ENCODE results near the gene MYH3.
A peak's percentile ranks its signal among the peaks of the same experiment; 100 is the strongest.

MYH3 gene

DNA sequence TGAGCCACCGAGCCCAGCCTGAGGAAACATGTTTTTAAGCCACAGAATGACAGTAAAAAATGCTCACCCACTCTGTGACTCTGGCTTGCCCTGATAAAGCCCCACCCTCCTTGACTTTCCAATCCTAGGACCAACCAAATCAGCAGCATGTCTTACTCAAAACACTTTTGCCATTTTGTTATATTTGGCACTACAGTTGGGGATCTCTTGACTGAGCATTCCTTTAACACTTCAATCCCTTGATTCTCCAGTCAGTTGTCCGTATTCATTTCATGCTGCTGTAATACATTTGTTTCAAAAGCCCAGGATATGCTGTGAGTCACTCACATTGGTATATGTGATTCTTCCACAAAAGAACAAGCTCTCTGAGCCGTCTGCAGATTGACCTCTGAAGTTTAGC lies 8.2 kb downstream of the MYH3 start:
- no peak for DNase-seq (ENCODE audit: low read depth in 2 of 2)

- no peak for DNase-seq (ENCODE audit: low read depth in 2 of 2)
These were observed 8.7 kb downstream of the MYH3 start for GRCh38 chr17:10648381-10648780.

DNA sequence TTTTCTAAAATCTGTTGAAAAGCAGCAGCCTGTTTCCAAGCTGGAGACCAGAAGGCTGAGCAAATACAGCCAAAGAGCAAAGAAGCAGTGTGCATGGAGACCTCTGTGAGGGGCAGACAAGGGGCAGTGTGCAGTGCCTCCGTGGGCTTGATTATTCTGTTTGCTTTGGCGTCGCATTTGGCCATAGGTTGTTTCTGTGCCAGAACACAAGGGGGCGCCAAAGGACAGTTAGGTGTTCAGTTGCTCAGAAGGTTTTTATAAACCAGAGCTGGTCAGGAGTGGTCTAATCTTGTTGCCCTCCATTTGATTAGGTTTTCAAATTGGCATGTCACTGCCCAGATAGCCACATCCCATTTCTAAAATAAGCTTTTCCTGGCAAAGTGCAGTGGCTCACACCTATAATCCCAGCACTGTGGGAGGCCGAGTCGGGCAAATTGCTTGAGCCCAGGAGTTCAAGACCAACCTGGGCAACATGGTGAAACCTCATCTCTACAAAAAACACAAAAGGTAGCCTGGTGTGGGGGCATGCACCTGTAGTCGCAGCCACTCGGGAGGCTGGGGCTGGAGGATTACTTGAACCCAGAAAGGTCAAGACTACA lies 10.6 kb downstream of the MYH3 start:
- DNase-seq (ENCODE audit: low read depth in 2 of 2): peak; percentile 29 to 39

- no peak for DNase-seq (ENCODE audit: low read depth in 2 of 2)
These were observed 16.6 kb downstream of the MYH3 start for GRCh38 chr17:10640475-10640874.

- DNase-seq (ENCODE audit: low read depth in 2 of 2): no peak
These were observed 19.0 kb downstream of the MYH3 start for GRCh38 chr17:10638151-10638550.

DNA sequence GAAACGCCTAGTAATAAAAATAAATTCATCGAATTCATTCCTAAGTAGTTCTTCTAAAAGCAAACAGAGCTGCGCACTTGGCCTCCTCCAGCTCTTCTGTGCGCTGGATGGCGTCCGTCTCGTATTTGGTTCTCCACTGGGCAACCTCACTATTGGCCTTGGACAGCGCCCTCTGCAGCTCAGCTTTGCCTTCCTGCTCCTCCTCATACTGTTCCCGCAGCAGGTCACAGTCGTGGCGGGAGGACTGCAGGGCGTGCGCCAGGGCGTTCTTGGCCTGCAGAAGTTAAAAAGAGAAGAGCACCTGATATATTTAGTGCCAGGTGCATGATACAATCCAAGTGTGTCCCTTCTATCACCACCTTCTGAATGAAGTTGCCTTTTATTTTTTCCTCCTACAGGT lies 21.8 kb downstream of the MYH3 start:
- DNase-seq (ENCODE audit: low read depth in 2 of 2): no peak

DNA sequence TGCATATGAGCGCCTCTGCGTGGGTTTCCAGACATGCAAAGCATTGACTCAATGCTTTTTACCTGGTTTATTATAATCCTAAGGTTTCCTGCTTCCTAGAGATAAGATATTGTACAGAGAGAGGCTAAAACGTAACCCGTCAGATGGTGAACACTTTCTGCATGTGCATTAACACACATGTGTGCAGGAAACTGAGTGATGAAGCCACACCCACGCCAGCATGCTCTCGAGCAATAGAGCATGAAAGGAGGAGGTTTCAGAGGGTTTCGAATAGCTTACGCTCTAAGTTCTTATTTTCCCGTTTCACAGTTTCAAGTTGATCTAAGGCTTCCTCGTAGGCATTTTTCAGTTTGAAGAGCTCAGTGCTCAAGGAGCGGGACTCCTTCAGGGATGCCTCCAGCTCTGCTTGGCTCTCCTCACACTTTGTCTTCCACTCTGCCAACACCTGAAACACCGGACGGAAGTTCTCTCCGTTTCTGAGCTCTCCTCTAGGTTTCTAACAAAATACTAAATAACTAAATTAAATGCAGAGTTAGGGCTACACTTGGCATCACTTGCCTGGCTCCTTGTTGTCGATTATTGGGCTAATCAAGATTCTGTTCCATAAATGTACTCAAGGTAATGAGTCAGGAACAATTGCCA lies 23.2 kb downstream of the MYH3 start:
- DNase-seq (ENCODE audit: low read depth in 2 of 2): no peak

GRCh38 chr17:10631701-10632100 lies 25.4 kb downstream of the MYH3 start:
- DNase-seq (ENCODE audit: low read depth in 2 of 2): no peak

DNA sequence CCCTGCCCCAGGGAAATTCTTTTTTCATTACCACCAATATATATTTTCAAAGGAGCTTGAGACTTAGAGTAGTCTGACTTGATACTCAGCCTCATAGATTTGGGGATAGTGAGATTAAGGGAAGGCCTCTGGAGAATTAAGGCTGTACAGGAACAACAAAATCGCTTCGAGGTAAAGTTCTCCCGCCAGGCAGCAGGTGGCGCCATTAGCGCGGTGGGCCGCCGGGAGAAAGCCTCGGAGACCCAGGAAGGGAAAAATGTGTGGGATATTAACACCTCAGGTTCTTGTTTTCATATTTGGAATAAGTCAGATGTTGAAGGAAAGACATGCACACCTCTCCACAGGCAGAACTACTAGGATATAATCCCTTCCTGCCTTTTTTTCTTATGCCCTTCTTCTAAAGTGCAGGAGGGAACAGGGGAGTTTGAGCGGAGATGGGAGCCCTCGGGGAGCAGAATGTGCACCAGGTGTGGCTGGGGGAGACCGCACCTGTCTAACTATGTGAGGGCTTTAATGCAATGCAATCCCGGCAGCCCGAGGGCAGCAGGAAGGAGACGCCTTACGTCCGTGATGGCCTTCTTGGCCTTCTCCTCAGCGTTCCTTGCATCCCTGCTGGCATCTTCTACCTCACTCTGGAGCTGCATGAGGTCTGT lies 25.9 kb downstream of the MYH3 start:
- DNase-seq (ENCODE audit: low read depth in 2 of 2): no peak

DNA sequence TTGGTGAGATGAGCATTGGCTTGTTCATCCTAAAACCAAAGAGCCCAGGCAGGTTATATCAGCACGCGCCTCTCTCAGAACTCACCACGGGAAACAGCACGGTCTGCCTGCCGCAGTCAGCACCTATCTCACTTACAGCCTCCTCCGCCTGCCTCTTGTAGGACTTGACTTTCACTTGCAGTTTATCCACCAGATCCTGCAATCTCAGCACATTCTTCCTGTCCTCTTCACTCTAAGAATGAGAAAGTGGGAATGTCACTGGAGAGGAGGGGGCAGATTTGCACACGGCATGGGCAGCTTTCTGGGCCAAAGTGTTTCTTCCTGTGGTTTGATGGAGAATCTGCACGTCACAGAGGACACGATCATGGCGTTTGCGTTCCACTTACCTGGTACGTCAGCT lies 27.4 kb downstream of the MYH3 start:
- no peak for DNase-seq (ENCODE audit: low read depth in 2 of 2)

GRCh38 chr17:10628756-10629155 lies 28.4 kb downstream of the MYH3 start:
- DNase-seq (ENCODE audit: low read depth in 2 of 2): no peak

GRCh38 chr17:10626390-10626789 lies 30.7 kb downstream of the MYH3 start:
- DNase-seq (ENCODE audit: low read depth in 2 of 2): no peak

DNA sequence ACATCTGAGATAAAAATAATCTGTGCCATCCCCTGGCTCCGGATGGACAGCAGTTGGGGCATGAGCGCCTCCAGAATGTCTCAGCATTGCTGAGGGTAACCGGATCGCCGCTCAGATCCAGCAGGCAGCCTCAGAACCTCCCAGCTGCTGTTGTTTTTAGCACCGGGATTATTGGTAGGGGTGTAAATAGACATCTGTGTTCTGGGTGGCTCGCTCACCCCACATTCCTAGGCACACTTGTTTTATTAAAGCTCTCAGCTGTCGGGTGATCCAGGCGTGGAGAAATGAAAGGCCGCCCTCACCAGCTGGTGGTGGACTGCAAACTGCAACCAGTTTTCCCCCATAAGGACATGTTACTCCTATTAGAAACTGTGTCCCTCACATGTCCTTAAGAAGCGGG lies 32.1 kb downstream of the MYH3 start:
- DNase-seq (ENCODE audit: low read depth in 2 of 2): no peak

GRCh38 chr17:10623737-10624338 lies 33.3 kb downstream of the MYH3 start:
- DNase-seq (ENCODE audit: low read depth in 2 of 2): no peak

- DNase-seq (ENCODE audit: low read depth in 2 of 2): no peak
These were observed 34.3 kb downstream of the MYH3 start for GRCh38 chr17:10622617-10623485.

DNA sequence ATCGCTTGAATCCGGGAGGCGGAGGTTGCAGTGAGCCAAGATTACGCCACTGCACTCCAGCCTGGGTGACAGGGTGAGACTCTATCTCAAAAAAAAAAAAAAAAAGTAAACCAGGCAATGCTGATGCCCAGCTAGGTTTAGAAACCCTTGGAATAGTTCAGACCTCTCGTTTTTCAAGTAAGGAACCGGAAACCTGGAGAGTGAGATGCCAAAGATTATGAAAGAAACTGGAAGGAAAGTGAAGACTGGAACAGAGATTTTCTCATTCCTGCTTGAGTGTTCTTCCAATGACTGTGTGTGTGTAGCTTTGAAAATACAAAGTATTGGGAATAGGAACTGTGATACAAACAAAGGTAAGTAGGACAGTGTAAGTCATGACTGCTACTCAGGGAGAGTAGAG lies 35.7 kb downstream of the MYH3 start:
- DNase-seq (ENCODE audit: low read depth in 2 of 2): no peak

- DNase-seq (ENCODE audit: low read depth in 2 of 2): no peak
These were observed 36.3 kb downstream of the MYH3 start for GRCh38 chr17:10620823-10621222.

DNA sequence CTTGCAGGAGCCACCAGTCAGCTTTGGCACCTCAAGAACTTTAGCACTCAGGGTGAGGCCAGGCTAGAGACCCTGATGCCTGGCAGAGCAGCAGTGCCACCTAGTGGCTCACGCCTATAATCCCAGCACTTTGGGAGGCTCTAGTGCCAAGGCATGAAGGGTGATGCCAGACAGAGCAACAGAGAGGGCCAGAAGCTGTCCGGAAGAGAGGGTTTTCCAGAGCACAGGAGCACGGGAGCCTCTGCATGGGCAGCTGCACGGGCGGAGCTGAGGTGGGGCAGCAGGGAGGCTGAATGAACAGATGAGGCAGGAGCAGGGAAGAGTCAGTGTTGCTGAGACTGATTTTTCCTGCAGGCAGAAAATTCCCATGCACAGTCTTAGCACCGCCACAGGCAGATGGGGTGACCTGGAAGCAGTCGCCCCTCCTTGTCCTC lies 38.9 kb downstream of the MYH3 start:
- peak in 1 of 2 experiments; percentile 38 for DNase-seq (ENCODE audit: low read depth in 2 of 2)

DNA sequence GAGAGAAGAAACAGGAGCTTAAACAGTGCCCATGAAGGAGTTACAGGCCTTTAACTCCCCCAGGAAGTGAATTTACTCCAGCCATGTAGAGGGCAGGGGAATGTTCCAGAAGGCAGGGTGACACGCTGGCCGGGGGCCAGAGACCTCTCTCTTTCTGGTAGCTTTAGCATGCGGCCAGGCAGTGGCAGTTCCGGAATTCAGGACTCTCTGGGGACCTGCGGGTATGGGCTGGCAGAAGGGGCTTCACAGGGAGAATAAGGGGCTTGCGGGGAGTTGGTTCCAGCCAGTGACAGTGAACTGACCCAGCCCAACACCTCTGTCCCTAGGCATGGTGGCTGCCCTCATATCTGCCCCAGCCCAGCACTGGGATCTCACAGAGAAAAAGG lies 40.0 kb downstream of the MYH3 start:
- no peak for DNase-seq (ENCODE audit: low read depth in 2 of 2)

DNA sequence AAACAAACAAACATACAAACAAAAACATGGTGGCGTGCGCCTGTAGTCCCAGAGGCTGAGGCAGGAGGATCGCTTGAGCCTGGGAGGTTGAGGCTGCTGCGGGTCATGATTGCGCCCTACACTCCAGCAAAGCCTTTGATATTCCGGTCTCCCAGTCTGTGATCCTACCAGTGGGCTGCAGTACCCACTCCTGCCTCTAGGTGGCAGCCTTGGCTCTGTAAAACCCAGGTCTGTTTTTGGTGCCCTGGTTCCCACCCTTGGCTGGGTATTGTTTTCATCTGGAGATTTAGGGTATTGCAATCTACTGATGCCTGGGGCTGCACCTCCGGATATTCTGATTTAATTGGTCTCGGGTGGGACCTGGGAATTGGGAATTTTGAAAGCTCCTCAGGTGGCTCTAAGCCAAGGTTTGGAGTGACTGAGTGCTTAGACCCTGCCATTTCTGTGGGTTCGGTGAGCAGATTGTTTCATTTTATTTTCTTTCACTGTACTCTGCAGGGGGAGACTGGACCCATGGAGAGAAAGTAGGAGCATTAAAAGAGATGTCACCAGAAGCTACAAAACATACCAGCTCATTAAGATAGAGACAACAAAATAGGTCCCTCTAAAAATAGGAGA lies 40.5 kb downstream of the MYH3 start:
- DNase-seq (ENCODE audit: low read depth in 2 of 2): peak in 1 of 2 experiments; percentile 58

DNA sequence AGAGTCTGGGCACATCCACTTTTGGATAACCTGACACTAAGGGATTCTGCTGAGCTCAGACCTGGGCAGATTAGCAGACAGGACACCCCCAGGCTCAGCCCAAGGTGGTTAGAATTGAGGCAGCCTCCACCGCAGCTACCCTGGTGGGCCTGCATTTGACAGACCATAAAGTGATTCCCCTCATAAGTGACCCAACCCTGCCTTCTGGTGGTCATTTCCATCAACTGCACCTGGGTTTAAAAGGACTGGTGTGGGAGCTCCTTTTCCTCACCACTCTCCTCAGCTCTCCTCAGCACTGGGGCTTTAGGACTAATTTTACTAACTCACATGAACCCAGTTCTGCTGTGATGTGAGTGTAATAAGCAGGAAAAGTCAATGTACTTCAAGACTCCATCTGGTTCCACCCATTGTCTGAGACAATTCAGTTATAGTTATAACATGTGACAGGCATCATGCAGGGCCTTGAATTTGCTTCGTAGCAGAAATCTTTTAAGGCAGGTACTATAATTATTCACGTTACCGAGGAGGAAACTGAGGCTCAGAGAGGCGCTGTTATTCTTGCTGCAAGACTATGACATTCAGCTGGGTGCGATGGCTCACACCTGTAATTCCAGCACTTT lies 42.5 kb downstream of the MYH3 start:
- peak in 1 of 2 experiments; percentile 59 for DNase-seq (ENCODE audit: low read depth in 2 of 2)
